SIG-M5 treated with dmso at 0.1 percent for 504 hours (cell line): ENCODE measurements around the gene CDC37L1.
"Not testable (repeated sequence)": the region's sequence is repeated elsewhere in the genome, so short reads cannot be mapped to it uniquely, and the experiment has no call there.

Source experiments
- DNase-seq: peaks from one replicate; lab custom pipeline; 2025; ENCODE audit not compliant: unreplicated experiment; lab: John Stamatoyannopoulos, UW

Gene CDC37L1

DNA sequence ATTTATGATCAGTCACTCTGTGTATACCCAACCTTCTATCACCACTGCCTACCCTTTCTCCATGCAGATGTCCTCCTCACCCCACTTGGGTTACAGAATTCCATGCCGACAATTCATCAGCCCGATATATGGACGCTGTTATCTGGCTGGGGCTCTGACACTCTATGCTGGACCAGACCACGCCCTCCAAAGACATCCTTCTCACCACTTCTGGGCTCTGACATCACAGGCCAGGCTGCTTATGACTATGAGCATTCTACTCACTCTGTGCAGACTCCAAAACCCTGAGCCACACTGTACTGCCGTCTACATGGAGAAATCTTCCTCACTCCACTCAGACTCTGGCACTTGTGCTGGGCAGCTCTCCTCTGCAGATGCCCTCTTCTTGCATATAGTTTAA, 69.2 kb downstream of the CDC37L1 start:
- no peak for DNase-seq

DNA sequence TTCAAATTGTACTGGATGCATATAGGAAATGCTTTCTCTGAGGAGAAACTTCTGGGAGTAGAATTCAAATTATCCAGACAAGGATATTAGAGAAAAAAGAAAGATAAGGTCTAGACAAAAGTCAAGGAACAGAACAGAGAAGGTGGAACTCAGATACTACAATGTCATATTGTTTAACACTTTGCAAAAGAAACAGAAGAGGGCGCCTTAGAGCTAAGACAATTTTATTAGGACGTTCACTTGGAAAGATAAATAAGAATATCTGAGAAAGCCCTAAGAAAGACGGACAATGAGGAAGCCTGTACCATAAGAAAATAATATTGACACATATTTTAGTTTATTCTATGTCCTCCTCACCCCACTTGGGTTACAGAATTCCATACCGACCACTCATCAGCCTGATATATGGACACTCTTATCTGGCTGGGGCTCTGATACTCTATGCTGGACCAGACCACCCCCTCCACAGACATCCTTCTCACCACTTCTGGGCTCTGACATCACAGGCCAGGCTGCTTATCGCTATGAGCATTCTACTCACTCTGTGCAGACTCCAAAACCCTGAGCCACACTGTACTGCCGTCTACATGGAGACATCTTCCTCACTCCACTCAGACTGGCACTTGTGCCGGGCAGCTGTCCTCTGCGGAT, 70.8 kb downstream of the CDC37L1 start:
- peak; percentile 57 for DNase-seq

DNA sequence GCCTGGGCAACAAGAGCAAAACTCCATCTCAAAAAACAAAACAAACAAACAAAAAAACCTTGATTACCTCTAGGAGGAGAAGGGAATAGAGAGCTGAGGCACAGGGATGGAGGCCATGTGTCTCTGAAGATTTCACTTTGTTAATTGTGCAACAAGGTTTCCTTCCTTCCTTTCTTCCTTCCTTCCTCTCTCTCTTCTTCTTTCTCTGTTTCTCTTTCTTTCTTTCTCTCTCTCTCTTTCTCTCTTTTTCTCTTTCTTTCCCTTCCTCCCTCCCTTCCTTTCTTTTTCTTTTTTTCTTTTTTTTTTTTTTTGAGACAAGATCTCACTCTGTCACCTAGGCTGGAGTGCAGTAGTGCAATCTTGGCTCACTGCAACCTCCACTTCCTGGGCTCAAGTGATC, 75.2 kb downstream of the CDC37L1 start:
- not testable (repeated sequence) for DNase-seq

DNA sequence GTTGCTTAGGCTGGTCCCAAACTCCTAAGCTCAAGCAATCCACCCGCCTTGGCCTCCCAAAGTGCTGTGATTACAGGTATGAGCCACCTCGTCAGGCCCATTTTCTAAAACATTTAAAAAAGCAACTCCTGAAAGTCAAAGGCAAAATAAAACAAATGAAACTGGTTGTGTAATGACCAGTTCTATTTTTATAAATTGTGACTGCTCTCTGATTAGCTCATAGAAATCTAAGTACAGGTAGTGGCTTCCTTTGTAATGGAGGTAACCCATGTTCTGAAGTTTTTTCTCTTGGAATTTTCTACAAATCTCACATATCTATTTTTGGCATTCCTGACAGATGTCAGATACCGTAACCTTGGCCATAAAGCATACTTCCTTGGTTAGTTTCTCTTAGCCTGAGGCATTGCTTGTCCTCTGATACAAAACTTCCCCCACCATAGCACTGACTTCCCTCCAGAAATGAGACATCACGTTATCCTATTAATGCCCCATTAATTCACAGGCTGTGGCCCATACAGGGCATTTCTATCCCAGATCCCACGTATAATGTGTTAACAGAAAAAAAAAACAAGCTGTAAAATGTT, 75.7 kb downstream of the CDC37L1 start:
- DNase-seq = no peak

DNA sequence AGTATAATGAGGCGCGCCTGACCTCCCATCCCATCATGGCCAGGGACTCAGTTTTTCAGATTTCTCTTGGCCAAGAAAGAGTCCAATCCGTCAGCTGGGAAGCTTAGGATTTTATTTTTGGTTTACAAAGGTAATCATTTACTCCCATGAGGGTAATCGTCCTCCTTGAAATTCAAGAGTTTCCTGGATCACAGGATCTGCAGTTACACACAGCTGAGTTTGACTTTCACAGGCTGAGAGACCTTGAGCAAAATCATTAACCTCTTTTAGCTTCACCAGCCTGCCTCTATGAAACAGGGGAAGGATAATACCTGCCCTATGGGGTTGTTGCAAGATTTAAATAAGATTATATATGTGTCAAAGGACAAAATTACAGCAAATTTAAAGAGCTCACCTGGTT, 77.1 kb downstream of the CDC37L1 start:
- no peak for DNase-seq
